ENCODE results near the gene FOXN1.

The FOXN1 gene

GRCh38 chr17:28585851-28586250 is 79.7 kb downstream of the FOXN1 start:
- Histone ChIP-seq H3K9me3 (ENCODE audit: insufficient read depth, low read depth, low read length) (no peaks in the 10 kb centered on the region), H3K4me3 (ENCODE audit: low read length, poor library complexity, severe bottlenecking) (no peak overlapping the region), H3K36me3 (ENCODE audit: insufficient read depth, low read length) (peaks cover 78% of the 10 kb centered on the region; the same call in 1 of the 2 replicates), H3K79me2 (ENCODE audit: insufficient read depth, low read length) (peaks cover 20% of the 10 kb centered on the region), H4K20me1 (ENCODE audit: insufficient read depth, low read length, poor library complexity, severe bottlenecking) (no peaks in the 10 kb centered on the region), H3F3A (ENCODE audit: low read depth) (no peaks in the 10 kb centered on the region), H2AFZ (ENCODE audit: low read length) (no peak overlapping the region), H3K9ac (ENCODE audit: low read depth, low read length, poor library complexity, severe bottlenecking) (no peak overlapping the region), H3K9me2 (replicated peaks; ENCODE audit: low read depth, low read length) (no peaks in the 10 kb centered on the region), H3K27me3 (ENCODE audit: insufficient read depth, low read length, poor library complexity, severe bottlenecking) (no peaks in the 10 kb centered on the region), H3K4me1 (ENCODE audit: insufficient read depth, low read length, poor library complexity, severe bottlenecking) (no peaks in the 10 kb centered on the region), H3K4me2 (ENCODE audit: low read depth, low read length, poor library complexity, severe bottlenecking) (no peak overlapping the region)
- TF ChIP-seq EZH2phosphoT487 (IDR thresholded peaks at IDR 0.05; ENCODE audit: borderline replicate concordance), result no peak
- TF ChIP-seq, protein P1, sequence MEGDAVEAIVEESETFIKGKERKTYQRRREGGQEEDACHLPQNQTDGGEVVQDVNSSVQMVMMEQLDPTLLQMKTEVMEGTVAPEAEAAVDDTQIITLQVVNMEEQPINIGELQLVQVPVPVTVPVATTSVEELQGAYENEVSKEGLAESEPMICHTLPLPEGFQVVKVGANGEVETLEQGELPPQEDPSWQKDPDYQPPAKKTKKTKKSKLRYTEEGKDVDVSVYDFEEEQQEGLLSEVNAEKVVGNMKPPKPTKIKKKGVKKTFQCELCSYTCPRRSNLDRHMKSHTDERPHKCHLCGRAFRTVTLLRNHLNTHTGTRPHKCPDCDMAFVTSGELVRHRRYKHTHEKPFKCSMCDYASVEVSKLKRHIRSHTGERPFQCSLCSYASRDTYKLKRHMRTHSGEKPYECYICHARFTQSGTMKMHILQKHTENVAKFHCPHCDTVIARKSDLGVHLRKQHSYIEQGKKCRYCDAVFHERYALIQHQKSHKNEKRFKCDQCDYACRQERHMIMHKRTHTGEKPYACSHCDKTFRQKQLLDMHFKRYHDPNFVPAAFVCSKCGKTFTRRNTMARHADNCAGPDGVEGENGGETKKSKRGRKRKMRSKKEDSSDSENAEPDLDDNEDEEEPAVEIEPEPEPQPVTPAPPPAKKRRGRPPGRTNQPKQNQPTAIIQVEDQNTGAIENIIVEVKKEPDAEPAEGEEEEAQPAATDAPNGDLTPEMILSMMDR (conservative IDR thresholded peaks at IDR 0.05; ENCODE audit: low read length), result no peak

Measured in Loucy (cell line).